ENCODE data around the gene CRLF3.

DNA sequence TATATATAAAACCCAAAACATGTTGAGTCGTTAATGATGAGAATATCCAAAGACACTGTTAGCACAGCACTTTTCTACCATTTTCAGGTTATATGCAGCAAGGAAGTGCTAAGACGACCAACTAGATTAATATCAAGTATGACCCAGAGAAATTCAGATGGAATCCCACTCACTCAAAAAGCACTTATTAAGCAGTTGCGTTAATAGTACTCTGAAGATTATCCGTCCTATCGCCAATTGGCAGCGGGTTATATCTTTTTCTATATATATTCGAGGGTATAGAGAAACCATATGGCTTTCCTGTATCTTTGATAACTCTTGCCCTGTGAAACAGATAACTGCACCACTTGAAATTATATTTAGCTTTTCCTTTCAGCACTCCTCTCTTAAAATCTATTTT lies 1.1 kb downstream of the CRLF3 start:
- TF ChIP-seq RCOR1 (conservative IDR thresholded peaks at IDR 0.05; ENCODE audit: low read depth, low read length): no peak
- TF ChIP-seq HDAC2 (IDR thresholded peaks at IDR 0.05): no peak
- no peak for TF ChIP-seq SUPT20H (IDR thresholded peaks at IDR 0.05; ENCODE audit: borderline replicate concordance, control insufficient read depth, low read depth, low read length)
- TF ChIP-seq, protein P1, sequence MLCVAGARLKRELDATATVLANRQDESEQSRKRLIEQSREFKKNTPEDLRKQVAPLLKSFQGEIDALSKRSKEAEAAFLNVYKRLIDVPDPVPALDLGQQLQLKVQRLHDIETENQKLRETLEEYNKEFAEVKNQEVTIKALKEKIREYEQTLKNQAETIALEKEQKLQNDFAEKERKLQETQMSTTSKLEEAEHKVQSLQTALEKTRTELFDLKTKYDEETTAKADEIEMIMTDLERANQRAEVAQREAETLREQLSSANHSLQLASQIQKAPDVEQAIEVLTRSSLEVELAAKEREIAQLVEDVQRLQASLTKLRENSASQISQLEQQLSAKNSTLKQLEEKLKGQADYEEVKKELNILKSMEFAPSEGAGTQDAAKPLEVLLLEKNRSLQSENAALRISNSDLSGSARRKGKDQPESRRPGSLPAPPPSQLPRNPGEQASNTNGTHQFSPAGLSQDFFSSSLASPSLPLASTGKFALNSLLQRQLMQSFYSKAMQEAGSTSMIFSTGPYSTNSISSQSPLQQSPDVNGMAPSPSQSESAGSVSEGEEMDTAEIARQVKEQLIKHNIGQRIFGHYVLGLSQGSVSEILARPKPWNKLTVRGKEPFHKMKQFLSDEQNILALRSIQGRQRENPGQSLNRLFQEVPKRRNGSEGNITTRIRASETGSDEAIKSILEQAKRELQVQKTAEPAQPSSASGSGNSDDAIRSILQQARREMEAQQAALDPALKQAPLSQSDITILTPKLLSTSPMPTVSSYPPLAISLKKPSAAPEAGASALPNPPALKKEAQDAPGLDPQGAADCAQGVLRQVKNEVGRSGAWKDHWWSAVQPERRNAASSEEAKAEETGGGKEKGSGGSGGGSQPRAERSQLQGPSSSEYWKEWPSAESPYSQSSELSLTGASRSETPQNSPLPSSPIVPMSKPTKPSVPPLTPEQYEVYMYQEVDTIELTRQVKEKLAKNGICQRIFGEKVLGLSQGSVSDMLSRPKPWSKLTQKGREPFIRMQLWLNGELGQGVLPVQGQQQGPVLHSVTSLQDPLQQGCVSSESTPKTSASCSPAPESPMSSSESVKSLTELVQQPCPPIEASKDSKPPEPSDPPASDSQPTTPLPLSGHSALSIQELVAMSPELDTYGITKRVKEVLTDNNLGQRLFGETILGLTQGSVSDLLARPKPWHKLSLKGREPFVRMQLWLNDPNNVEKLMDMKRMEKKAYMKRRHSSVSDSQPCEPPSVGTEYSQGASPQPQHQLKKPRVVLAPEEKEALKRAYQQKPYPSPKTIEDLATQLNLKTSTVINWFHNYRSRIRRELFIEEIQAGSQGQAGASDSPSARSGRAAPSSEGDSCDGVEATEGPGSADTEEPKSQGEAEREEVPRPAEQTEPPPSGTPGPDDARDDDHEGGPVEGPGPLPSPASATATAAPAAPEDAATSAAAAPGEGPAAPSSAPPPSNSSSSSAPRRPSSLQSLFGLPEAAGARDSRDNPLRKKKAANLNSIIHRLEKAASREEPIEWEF (IDR thresholded peaks at IDR 0.05; ENCODE audit: insufficient replicate concordance, low read depth, low read length): no peak
- no peak for TF ChIP-seq EZH2 (IDR thresholded peaks at IDR 0.05; ENCODE audit: borderline replicate concordance, control insufficient read depth, low read depth, low read length)
- TF ChIP-seq, protein P2, sequence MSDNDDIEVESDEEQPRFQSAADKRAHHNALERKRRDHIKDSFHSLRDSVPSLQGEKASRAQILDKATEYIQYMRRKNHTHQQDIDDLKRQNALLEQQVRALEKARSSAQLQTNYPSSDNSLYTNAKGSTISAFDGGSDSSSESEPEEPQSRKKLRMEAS (IDR thresholded peaks at IDR 0.05; ENCODE audit: low read depth, low read length): no peak
- no peak for TF ChIP-seq HCFC1 (IDR thresholded peaks at IDR 0.05; ENCODE audit: low read length)
- no peak for TF ChIP-seq RBBP5 (conservative IDR thresholded peaks at IDR 0.05)
- TF ChIP-seq, protein P3, sequence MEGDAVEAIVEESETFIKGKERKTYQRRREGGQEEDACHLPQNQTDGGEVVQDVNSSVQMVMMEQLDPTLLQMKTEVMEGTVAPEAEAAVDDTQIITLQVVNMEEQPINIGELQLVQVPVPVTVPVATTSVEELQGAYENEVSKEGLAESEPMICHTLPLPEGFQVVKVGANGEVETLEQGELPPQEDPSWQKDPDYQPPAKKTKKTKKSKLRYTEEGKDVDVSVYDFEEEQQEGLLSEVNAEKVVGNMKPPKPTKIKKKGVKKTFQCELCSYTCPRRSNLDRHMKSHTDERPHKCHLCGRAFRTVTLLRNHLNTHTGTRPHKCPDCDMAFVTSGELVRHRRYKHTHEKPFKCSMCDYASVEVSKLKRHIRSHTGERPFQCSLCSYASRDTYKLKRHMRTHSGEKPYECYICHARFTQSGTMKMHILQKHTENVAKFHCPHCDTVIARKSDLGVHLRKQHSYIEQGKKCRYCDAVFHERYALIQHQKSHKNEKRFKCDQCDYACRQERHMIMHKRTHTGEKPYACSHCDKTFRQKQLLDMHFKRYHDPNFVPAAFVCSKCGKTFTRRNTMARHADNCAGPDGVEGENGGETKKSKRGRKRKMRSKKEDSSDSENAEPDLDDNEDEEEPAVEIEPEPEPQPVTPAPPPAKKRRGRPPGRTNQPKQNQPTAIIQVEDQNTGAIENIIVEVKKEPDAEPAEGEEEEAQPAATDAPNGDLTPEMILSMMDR (IDR thresholded peaks at IDR 0.05 in 2 of 3, conservative IDR thresholded peaks at IDR 0.05 in 1 of 3; ENCODE audit: control insufficient read depth in 2 of 3, extremely low read depth in 1 of 3, insufficient read depth in 1 of 3, low read depth in 3 of 3, low read length in 3 of 3): no peak
- TF ChIP-seq, protein P4, sequence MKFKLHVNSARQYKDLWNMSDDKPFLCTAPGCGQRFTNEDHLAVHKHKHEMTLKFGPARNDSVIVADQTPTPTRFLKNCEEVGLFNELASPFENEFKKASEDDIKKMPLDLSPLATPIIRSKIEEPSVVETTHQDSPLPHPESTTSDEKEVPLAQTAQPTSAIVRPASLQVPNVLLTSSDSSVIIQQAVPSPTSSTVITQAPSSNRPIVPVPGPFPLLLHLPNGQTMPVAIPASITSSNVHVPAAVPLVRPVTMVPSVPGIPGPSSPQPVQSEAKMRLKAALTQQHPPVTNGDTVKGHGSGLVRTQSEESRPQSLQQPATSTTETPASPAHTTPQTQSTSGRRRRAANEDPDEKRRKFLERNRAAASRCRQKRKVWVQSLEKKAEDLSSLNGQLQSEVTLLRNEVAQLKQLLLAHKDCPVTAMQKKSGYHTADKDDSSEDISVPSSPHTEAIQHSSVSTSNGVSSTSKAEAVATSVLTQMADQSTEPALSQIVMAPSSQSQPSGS (IDR thresholded peaks at IDR 0.05; ENCODE audit: low read length): no peak
- TF ChIP-seq BRCA1 (IDR thresholded peaks at IDR 0.05; ENCODE audit: low read depth, low read length): no peak

All from GM12878 (cell line).